A673 (cell line): ENCODE results near the gene TCL1B. TPM values are rescaled to one million over a fixed set of nuclear protein-coding genes. Genes with fewer than 3 reads are reported as not detected.

Experiments used
- BruUV-seq: library from RNA; stranded (reverse); fragments of 400-500 nt; replicated peaks from 2 replicates; lab custom pipeline; 2021; lab: Mats Ljungman, UMichigan
- CTCF ChIA-PET: fragments of 300-600 bp; sonication (Branson Sonifier 250); formaldehyde crosslinking; loops from one replicate; lab custom pipeline; 2022; ENCODE audit warnings: antibody characterized with exemption; lab: Charles Lee
- POLR2A ChIA-PET: fragments of 300-600 bp; sonication (Branson Sonifier 250); formaldehyde crosslinking; loops from one replicate; lab custom pipeline; 2022; ENCODE audit warnings: antibody characterized with exemption; ENCODE audit not compliant: low non-redundant PET; lab: Charles Lee
- DNase-seq: peaks from one replicate; pipeline ENCODE4 v3.0.0-alpha.2; 2015; ENCODE audit warnings: low spot score
- H3K27ac ChIP-seq: fragments of 200-600 bp; sonication (generic); 2 replicates; pipeline ENCODE4 v1.5.1; 2016; ENCODE audit warnings: mixed run types, low read depth, mild to moderate bottlenecking, mixed read lengths, antibody characterized with exemption, low read length; ENCODE audit not compliant: poor library complexity, severe bottlenecking
- H3K27me3 ChIP-seq: fragments of 200-600 bp; sonication (generic); replicated peaks from 2 replicates; pipeline ENCODE4 v1.6.1; 2017; ENCODE audit warnings: mixed run types, low read depth, mild to moderate bottlenecking, mixed read lengths, antibody characterized with exemption, low read length; ENCODE audit not compliant: insufficient read depth, poor library complexity
- H3K36me3 ChIP-seq: fragments of 200-600 bp; sonication (generic); 2 replicates; pipeline ENCODE4 v1.6.1; 2016; ENCODE audit warnings: mixed run types, mild to moderate bottlenecking, mixed read lengths, antibody characterized with exemption, low read length; ENCODE audit not compliant: insufficient read depth, poor library complexity, severe bottlenecking
- H3K4me1 ChIP-seq: fragments of 200-600 bp; sonication (generic); 2 replicates; pipeline ENCODE4 v1.6.1; 2017; ENCODE audit warnings: mixed run types, mild to moderate bottlenecking, mixed read lengths, antibody characterized with exemption, low read length; ENCODE audit not compliant: insufficient read depth, poor library complexity, severe bottlenecking
- H3K4me3 ChIP-seq: fragments of 200-600 bp; sonication (generic); 2 replicates; pipeline ENCODE4 v1.5.1; 2016; ENCODE audit warnings: low read depth, mixed run types, mild to moderate bottlenecking, mixed read lengths, low read length; ENCODE audit not compliant: poor library complexity, severe bottlenecking
- H3K9me3 ChIP-seq: fragments of 200-600 bp; sonication (generic); 2 replicates; pipeline ENCODE4 v1.6.1; 2016; ENCODE audit warnings: mixed run types, low read depth, mild to moderate bottlenecking, mixed read lengths, antibody characterized with exemption, low read length; ENCODE audit not compliant: poor library complexity, severe bottlenecking
- EZH2 ChIP-seq: fragments of 200-600 bp; sonication (generic); IDR thresholded peaks from 2 replicates; pipeline ENCODE4 v1.6.1; 2017; ENCODE audit warnings: borderline replicate concordance, low read depth, mild to moderate bottlenecking, mixed read lengths, antibody characterized with exemption, low read length; ENCODE audit not compliant: poor library complexity, severe bottlenecking
- intact Hi-C: fragments of 100-400 bp; cut with micrococcal nuclease; formaldehyde crosslinking; loops from one replicate; pipeline ENCODE4 v1.10.0; 2022; ENCODE audit not compliant: unreplicated experiment
- total RNA-seq: library from RNA; stranded (reverse); gene quantifications from 2 replicates; pipeline ENCODE4 v1.2.3, GENCODE V29; 2021
- TF ChIP-seq, protein P1 (sequence below): fragments of 300-800, 200-600 bp; sonication (generic); conservative IDR thresholded peaks from 2 replicates; pipeline ENCODE4 v1.5.1; 2017; ENCODE audit warnings: low read depth, mild to moderate bottlenecking, antibody characterized with exemption, low read length, moderate library complexity, mixed read lengths

Gene TCL1B
- total RNA-seq, 1 experiment from 2014 or later: 1.1 TPM

DNA sequence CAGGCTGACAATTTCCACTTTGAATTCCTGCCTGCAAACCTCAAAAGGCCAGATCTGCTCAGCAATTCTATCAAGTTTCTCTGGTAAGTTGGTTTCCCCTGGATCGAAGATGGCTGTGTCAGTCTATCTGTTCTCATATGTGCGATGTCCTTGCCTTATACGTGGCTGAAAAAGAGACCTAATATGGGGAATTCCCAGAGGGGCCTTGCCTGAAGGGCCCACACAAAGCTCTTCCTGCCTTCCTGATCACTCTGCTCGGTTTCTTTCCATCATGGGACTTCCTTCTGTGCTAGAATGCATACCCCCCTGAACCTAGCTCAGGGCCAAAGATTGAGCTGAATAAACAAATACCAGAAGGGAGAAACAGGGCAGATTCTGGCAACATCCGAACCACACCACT is 13.2 kb downstream of the TCL1B start:
- Histone ChIP-seq H3K4me1 (peaks cover 10% of the 10 kb centered on the region), H3K9me3 (no peaks in the 10 kb centered on the region), H3K27me3 (no peaks in the 10 kb centered on the region), H3K36me3 (no peaks in the 10 kb centered on the region), H3K4me3 (no peak overlapping the region), H3K27ac (no peak overlapping the region)
- no TSS peak for BruUV-seq
- ChIA-PET CTCF (interaction anchor here (0.8 kb wide), 1 partner anchor 399 kb away, joined by 3 read pairs; no protein-coding TSS in a partner anchor), POLR2A (interaction anchor here (0.5 to 0.6 kb wide), 2 partner anchors 19 to 35 kb away, joined by 3 read pairs; no protein-coding TSS in a partner anchor)
- no peak for TF ChIP-seq EZH2
- TF ChIP-seq, protein P1, sequence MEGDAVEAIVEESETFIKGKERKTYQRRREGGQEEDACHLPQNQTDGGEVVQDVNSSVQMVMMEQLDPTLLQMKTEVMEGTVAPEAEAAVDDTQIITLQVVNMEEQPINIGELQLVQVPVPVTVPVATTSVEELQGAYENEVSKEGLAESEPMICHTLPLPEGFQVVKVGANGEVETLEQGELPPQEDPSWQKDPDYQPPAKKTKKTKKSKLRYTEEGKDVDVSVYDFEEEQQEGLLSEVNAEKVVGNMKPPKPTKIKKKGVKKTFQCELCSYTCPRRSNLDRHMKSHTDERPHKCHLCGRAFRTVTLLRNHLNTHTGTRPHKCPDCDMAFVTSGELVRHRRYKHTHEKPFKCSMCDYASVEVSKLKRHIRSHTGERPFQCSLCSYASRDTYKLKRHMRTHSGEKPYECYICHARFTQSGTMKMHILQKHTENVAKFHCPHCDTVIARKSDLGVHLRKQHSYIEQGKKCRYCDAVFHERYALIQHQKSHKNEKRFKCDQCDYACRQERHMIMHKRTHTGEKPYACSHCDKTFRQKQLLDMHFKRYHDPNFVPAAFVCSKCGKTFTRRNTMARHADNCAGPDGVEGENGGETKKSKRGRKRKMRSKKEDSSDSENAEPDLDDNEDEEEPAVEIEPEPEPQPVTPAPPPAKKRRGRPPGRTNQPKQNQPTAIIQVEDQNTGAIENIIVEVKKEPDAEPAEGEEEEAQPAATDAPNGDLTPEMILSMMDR: no peak
- intact Hi-C loops: no loop called here
- DNase-seq: no peak

DNA sequence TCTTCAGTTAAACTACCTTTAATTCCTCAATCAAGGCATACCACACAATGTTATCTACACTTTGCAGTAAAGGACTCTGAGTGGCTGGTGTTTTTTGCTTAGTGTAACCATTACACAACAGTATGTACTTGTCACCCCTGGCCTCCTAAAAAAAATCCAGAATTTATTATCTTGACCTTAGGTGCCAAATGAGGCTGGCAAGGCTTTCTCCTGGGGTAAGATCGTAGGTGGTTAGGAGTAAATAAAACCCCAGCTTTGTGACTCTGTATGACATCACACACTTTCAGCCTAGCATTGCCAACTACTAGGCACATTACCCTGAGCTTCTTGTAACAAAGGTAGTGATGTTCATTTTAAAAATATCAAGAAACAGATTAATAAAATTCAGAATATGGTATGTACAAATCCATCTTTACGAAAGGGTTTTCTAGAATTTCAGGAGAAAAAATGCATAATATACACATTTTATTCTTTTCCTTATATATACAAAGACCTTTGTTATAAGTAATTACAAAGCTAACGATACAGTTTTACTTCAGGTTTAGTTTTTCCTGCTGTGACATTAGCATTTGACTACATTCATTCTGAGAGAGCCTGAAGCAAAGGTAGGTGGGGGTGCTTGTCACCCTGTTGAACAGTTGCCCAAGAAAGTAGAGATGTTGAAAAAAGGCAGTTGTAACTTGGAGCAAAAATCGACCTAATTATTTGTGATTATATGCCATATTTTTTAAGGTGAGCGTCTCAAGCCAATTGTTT is 14.2 kb downstream of the TCL1B start:
- H3K4me3 ChIP-seq: no peak overlapping the region
- intact Hi-C loops: no loop called here
- H3K4me1 ChIP-seq: peaks cover 10% of the 10 kb centered on the region
- H3K27ac ChIP-seq: no peak overlapping the region
- no peaks in the 10 kb centered on the region for H3K27me3 ChIP-seq
- ChIA-PET POLR2A (no interaction called here), CTCF (interaction anchor here (0.8 kb wide), 1 partner anchor 398 kb away, joined by 3 read pairs; no protein-coding TSS in a partner anchor)
- H3K36me3 ChIP-seq: no peaks in the 10 kb centered on the region
- no TSS peak for BruUV-seq
- H3K9me3 ChIP-seq: no peaks in the 10 kb centered on the region
- TF ChIP-seq, protein P1: no peak
- TF ChIP-seq EZH2: no peak
- no peak for DNase-seq

DNA sequence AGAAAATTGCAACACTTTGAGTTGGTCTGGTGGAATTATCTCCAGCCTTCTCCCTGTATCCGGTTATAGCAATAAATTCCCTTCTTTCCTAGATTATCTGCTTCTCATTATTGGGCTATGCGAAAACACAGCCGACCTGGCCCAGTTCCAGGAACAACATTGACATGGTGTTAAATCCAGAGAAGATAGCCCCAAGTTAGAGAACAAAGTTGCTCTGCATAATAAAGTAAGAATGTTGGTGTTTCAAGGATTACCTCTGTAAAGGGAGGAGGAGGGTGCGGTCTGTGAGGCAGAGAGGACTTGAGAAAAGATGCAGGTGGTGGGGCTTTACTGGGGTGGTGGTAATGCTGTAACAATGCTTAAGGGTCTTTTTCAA is 15.6 kb downstream of the TCL1B start:
- peaks cover 10% of the 10 kb centered on the region for H3K4me1 ChIP-seq
- H3K9me3 ChIP-seq: no peaks in the 10 kb centered on the region
- intact Hi-C loops: no loop called here
- CTCF ChIA-PET: no interaction called here
- no peak overlapping the region for H3K27ac ChIP-seq
- TF ChIP-seq, protein P1: no peak
- TF ChIP-seq EZH2: no peak
- no peaks in the 10 kb centered on the region for H3K36me3 ChIP-seq
- H3K4me3 ChIP-seq: no peak overlapping the region
- no peaks in the 10 kb centered on the region for H3K27me3 ChIP-seq
- DNase-seq: peak; percentile 53
- BruUV-seq: no TSS peak
- POLR2A ChIA-PET: no interaction called here
